NCI-H524 (cell line): ENCODE results near the gene UGT1A10.

Experiments used
- DNase-seq, 2 experiments: peaks; one replicate each; lab custom pipeline; 2025; lab: John Stamatoyannopoulos, UW

UGT1A10 gene

GRCh38 chr2:233803994-233804393 lies 167.7 kb downstream of the UGT1A10 start:
- DNase-seq, result no peak

GRCh38 chr2:233807215-233807865 lies 171.1 kb downstream of the UGT1A10 start:
- DNase-seq, result no peak

GRCh38 chr2:233807966-233808935 lies 172.0 kb downstream of the UGT1A10 start:
- DNase-seq, result no peak

GRCh38 chr2:233810385-233810784 lies 174.1 kb downstream of the UGT1A10 start:
- no peak for DNase-seq

- no peak for DNase-seq
Observed at GRCh38 chr2:233811087-233811486, 174.8 kb downstream of the UGT1A10 start.

- DNase-seq, result no peak
Observed at GRCh38 chr2:233811732-233812131, 175.5 kb downstream of the UGT1A10 start.

- no peak for DNase-seq
Observed at GRCh38 chr2:233813236-233814055, 177.2 kb downstream of the UGT1A10 start.

- peak in 1 of 2 experiments; percentile 34 for DNase-seq
Observed at GRCh38 chr2:233814056-233814835, 178.0 kb downstream of the UGT1A10 start.

- no peak for DNase-seq
Observed at GRCh38 chr2:233815861-233816260, 179.6 kb downstream of the UGT1A10 start.

- peak; percentile 12 to 66 for DNase-seq
Observed at GRCh38 chr2:233816334-233816733, 180.1 kb downstream of the UGT1A10 start.

- no peak for DNase-seq
Observed at GRCh38 chr2:233816771-233817170, 180.5 kb downstream of the UGT1A10 start.

GRCh38 chr2:233817361-233817911 lies 181.2 kb downstream of the UGT1A10 start:
- no peak for DNase-seq

- DNase-seq, result no peak
Observed at GRCh38 chr2:233817995-233818638, 181.9 kb downstream of the UGT1A10 start.

- no peak for DNase-seq
Observed at GRCh38 chr2:233818639-233819621, 182.7 kb downstream of the UGT1A10 start.

GRCh38 chr2:233819884-233820773 lies 183.9 kb downstream of the UGT1A10 start:
- DNase-seq, result no peak

GRCh38 chr2:233820774-233821105 lies 184.5 kb downstream of the UGT1A10 start:
- DNase-seq, result no peak

- no peak for DNase-seq
Observed at GRCh38 chr2:233821196-233821595, 184.9 kb downstream of the UGT1A10 start.

GRCh38 chr2:233821709-233822100 lies 185.5 kb downstream of the UGT1A10 start:
- no peak for DNase-seq
